ENCODE results near the gene TMEM250.

Gene TMEM250

GRCh38 chr9:136147890-136148714 is 29.4 kb upstream of the TMEM250 start:
- in situ Hi-C loops (cut with HindIII; ENCODE audit: low sequenced_read_pairs): no loop called here

GRCh38 chr9:136147038-136147889 is 28.6 kb upstream of the TMEM250 start:
- in situ Hi-C loops (cut with HindIII; ENCODE audit: low sequenced_read_pairs): no loop called here

GRCh38 chr9:136146126-136147037 is 27.7 kb upstream of the TMEM250 start:
- in situ Hi-C loops (cut with HindIII; ENCODE audit: low sequenced_read_pairs): no loop called here

- in situ Hi-C loops (cut with HindIII; ENCODE audit: low sequenced_read_pairs): no loop called here
These were observed 26.9 kb upstream of the TMEM250 start for GRCh38 chr9:136145580-136145979.

- in situ Hi-C loops (cut with HindIII; ENCODE audit: low sequenced_read_pairs): no loop called here
These were observed 25.8 kb upstream of the TMEM250 start for GRCh38 chr9:136144450-136144849.

GRCh38 chr9:136143215-136144001 is 24.7 kb upstream of the TMEM250 start:
- in situ Hi-C loops (cut with HindIII; ENCODE audit: low sequenced_read_pairs): no loop called here

- in situ Hi-C loops (cut with HindIII; ENCODE audit: low sequenced_read_pairs): no loop called here
These were observed 24.2 kb upstream of the TMEM250 start for GRCh38 chr9:136142859-136143214.

- in situ Hi-C loops (cut with HindIII; ENCODE audit: low sequenced_read_pairs): no loop called here
These were observed 23.7 kb upstream of the TMEM250 start for GRCh38 chr9:136142414-136142796.

GRCh38 chr9:136141682-136142413 is 23.2 kb upstream of the TMEM250 start:
- in situ Hi-C loops (cut with HindIII; ENCODE audit: low sequenced_read_pairs): no loop called here

GRCh38 chr9:136140966-136141365 is 22.3 kb upstream of the TMEM250 start:
- in situ Hi-C loops (cut with HindIII; ENCODE audit: low sequenced_read_pairs): no loop called here

GRCh38 chr9:136140046-136140445 is 21.4 kb upstream of the TMEM250 start:
- in situ Hi-C loops (cut with HindIII; ENCODE audit: low sequenced_read_pairs): no loop called here

GRCh38 chr9:136138566-136138965 is 19.9 kb upstream of the TMEM250 start:
- in situ Hi-C loops (cut with HindIII; ENCODE audit: low sequenced_read_pairs): no loop called here

GRCh38 chr9:136137321-136138265 is 18.9 kb upstream of the TMEM250 start:
- in situ Hi-C loops (cut with HindIII; ENCODE audit: low sequenced_read_pairs): no loop called here

- in situ Hi-C loops (cut with HindIII; ENCODE audit: low sequenced_read_pairs): no loop called here
These were observed 17.7 kb upstream of the TMEM250 start for GRCh38 chr9:136136127-136136925.

- in situ Hi-C loops (cut with HindIII; ENCODE audit: low sequenced_read_pairs): no loop called here
These were observed 16.9 kb upstream of the TMEM250 start for GRCh38 chr9:136135326-136136126.

GRCh38 chr9:136133959-136134484 is 15.3 kb upstream of the TMEM250 start:
- in situ Hi-C loops (cut with HindIII; ENCODE audit: low sequenced_read_pairs): no loop called here
